HG03558 (cell line): ENCODE measurements around the gene PINLYP.
"Not testable (repeated sequence)": the region's sequence is repeated elsewhere in the genome, so short reads cannot be mapped to it uniquely, and the experiment has no call there.

ENCODE experiments used
- ATAC-seq: cut with Tn5 transposase; IDR thresholded peaks from one replicate; pipeline ENCODE4 v1.9.1; 2021; ENCODE audit warnings: moderate number of reproducible peaks; ENCODE audit not compliant: unreplicated experiment; ENCODE audit errors: extremely low read depth

PINLYP gene

GRCh38 chr19:43598445-43599240 lies 23.0 kb downstream of the PINLYP start:
- ATAC-seq = no peak

GRCh38 chr19:43599635-43600295 lies 24.2 kb downstream of the PINLYP start:
- no peak for ATAC-seq

- ATAC-seq = not testable (repeated sequence)
These were observed 24.7 kb downstream of the PINLYP start for GRCh38 chr19:43600326-43600725.

GRCh38 chr19:43605875-43606568 lies 30.4 kb downstream of the PINLYP start:
- no peak for ATAC-seq

GRCh38 chr19:43606569-43607229 lies 31.1 kb downstream of the PINLYP start:
- no peak for ATAC-seq

GRCh38 chr19:43607238-43608205 lies 31.9 kb downstream of the PINLYP start:
- ATAC-seq = no peak

GRCh38 chr19:43609872-43610271 lies 34.3 kb downstream of the PINLYP start:
- ATAC-seq = no peak

GRCh38 chr19:43610493-43610892 lies 34.9 kb downstream of the PINLYP start:
- ATAC-seq = no peak

GRCh38 chr19:43611788-43612187 lies 36.2 kb downstream of the PINLYP start, which contains the start of gene SRRM5:
Gene SRRM5 (plus strand): TSS chr19:43612088. CDS start chr19:43612122, 34 bp downstream.
- no peak for ATAC-seq

GRCh38 chr19:43612374-43612773 lies 36.8 kb downstream of the PINLYP start:
- ATAC-seq = no peak

- ATAC-seq = no peak
These were observed 40.7 kb downstream of the PINLYP start for GRCh38 chr19:43616306-43616705.

- no peak for ATAC-seq
These were observed 41.4 kb downstream of the PINLYP start for GRCh38 chr19:43616954-43617353.

GRCh38 chr19:43618921-43619261 lies 43.3 kb downstream of the PINLYP start:
- no peak for ATAC-seq

- ATAC-seq = peak; percentile 51
These were observed 43.9 kb downstream of the PINLYP start, which contains the start of gene ZNF428 for GRCh38 chr19:43619262-43620060. Gene ZNF428 (minus strand): TSS chr19:43619629. CDS start chr19:43614304, 5,325 bp downstream.

GRCh38 chr19:43620061-43621001 lies 44.7 kb downstream of the PINLYP start:
- ATAC-seq = no peak

GRCh38 chr19:43622070-43622469 lies 46.5 kb downstream of the PINLYP start:
- ATAC-seq = no peak

GRCh38 chr19:43622956-43623355 lies 47.4 kb downstream of the PINLYP start:
- no peak for ATAC-seq
